ENCODE data around the gene RPRD1A.

The RPRD1A gene

DNA sequence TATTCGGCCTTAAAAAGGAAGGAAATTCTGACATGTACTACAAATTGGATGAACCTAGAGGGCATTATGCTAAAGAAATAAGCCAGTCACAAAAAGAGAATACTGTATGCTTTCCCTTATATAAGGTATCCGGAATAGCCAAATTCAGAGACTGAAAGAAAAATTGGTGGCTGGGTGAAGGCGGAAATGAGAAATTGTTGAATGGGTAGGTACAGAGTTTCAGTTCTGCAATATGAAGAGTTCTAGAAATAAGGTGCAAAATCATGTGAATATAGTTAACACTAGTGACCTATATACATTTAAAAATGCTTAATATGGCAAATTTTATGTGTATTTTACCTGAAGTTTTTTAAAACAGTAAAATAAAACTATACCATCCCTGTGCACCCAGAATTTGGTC lies 51.7 kb downstream of the RPRD1A start:
- no peak for TF ChIP-seq GATA2 (IDR thresholded peaks at IDR 0.05; ENCODE audit: low read depth, low read length)
- TF ChIP-seq GATA3 (IDR thresholded peaks at IDR 0.05; ENCODE audit: low read depth, low read length): no peak

DNA sequence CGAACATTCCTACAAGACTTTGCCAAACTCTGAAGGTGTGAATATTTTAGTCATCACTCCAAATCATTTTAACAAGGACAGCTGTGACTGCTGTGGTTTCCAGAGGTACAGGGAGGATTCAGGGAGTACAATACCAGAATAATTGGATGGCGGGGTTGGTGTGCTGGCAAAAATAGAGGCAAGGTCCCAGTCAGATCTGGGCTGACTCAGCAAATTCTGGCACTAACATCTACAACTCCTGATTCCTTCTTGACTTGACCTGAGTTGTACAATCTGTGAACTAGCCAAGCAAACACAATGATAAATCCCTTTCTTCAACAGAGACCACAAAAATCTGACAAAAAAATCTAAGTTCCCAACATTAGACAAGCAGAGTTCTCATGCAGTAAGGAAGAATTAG lies 54.5 kb downstream of the RPRD1A start:
- no peak for TF ChIP-seq GATA3 (IDR thresholded peaks at IDR 0.05; ENCODE audit: low read depth, low read length)
- no peak for TF ChIP-seq GATA2 (IDR thresholded peaks at IDR 0.05; ENCODE audit: low read depth, low read length)

DNA sequence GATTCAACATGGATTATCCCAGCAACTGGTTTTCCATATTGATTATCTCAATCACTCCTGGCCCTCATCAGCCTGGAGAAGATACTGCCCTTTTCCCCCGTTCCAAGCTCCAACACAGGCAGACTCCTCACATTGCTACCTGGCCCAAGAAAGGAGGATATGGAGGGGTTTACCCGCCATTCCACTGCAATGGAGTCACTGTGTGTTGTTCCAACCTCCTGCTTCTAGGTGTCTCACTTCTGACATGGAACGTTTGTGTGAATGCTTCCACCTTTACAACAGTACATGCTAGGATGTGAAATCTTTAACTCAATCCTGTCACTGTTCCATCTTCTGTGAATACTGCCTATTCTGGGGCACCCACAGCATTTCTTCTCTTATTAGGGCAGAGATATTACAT lies 58.1 kb downstream of the RPRD1A start:
- no peak for TF ChIP-seq GATA3 (IDR thresholded peaks at IDR 0.05; ENCODE audit: low read depth, low read length)
- TF ChIP-seq GATA2 (IDR thresholded peaks at IDR 0.05; ENCODE audit: low read depth, low read length): no peak

DNA sequence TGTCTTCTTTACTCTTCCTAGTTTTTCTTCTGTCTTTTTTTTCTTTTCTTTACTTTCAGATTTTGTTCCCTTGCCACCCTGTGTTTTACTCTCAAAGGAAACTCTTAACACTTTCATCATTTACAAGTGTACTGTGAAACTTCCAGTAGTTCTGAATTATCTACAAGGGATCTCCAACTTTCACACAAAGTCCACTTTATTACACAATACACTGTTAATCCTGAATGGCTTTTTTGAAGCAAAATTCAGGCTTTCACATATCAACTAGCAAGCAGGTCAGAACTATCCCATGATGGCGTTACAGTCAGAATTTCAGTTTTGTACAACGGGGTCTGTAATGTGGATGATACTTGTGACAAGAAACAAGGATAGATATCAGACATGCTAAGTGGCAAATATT lies 60.4 kb downstream of the RPRD1A start:
- TF ChIP-seq GATA3 (IDR thresholded peaks at IDR 0.05; ENCODE audit: low read depth, low read length) (no peak), GATA2 (IDR thresholded peaks at IDR 0.05; ENCODE audit: low read depth, low read length) (no peak)

DNA sequence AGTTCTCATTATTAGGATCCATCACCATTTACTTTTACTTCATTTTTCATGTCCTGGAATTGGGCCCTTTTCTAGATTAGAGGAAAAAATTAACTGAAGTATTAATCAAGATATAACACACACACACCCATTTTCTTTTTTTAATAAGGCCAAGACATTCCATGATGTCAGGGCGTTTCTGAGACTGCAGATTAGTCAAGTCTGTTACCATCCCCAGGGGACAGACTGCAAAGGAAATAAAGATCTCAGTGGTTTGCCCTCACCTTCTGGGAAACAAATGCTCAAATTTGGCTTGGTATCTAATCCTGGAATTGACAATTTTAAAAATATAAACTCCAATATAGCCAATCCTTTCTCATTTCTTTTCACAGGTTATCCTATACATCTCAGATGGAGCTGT lies 67.4 kb downstream of the RPRD1A start:
- no peak for TF ChIP-seq GATA2 (IDR thresholded peaks at IDR 0.05; ENCODE audit: low read depth, low read length)
- TF ChIP-seq GATA3 (IDR thresholded peaks at IDR 0.05; ENCODE audit: low read depth, low read length): no peak

DNA sequence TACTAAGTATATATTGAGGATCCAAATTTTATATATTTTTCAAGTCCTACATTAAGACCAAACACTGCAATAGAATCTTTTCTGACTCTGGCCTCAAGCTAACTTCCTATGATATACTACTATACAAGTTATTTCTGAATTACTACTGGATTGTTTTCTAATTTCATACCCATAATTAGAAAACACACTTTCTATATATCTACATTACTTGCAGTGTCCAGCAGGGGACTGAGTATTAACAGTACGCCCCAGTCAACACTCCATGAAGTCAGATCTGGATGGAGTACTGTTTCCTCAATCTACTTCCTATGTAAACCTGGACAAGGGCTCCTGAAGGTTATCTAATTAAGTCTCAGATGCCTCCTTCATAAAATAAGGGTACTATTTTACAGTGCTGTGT lies 68.4 kb downstream of the RPRD1A start:
- no peak for TF ChIP-seq GATA2 (IDR thresholded peaks at IDR 0.05; ENCODE audit: low read depth, low read length)
- TF ChIP-seq GATA3 (IDR thresholded peaks at IDR 0.05; ENCODE audit: low read depth, low read length): no peak

DNA sequence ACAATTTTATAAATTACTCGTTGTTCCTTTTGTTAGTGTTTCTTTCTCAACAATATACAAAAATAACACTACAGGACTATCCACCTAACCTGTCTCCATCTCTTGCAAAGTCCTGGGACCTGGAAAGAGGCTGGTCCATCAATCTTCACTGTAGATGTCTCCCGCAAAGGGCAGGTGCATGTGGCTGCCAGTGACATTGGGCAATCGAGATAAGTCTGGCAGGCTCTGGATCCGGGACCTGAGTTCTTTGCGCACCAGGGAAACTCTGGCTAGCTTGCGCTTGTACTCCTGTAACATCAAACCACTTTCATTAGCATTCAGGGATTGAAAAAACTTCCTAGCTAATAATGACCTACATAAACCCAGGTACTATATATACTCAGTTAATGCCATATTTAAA lies 74.3 kb downstream of the RPRD1A start:
- TF ChIP-seq GATA3 (IDR thresholded peaks at IDR 0.05; ENCODE audit: low read depth, low read length) (no peak), GATA2 (IDR thresholded peaks at IDR 0.05; ENCODE audit: low read depth, low read length) (no peak)

DNA sequence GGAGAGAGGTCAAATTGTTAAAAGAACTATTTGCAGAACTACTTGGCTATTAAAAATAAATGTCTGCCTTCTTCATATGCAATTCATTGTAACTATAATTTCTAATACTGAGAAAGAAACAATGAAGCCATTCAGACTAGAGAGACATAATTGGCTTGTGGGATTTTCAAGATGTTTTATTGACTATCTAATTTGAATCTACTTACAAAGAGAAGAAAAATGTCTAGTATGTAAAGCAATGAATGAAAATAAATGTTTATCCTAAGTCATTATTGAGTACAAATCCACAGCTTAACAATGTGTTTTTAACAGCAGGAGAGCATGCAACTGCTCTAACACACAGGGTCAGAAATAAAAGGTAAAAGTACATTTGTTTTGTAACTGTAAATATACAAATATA lies 75.7 kb downstream of the RPRD1A start:
- TF ChIP-seq GATA3 (IDR thresholded peaks at IDR 0.05; ENCODE audit: low read depth, low read length): no peak
- no peak for TF ChIP-seq GATA2 (IDR thresholded peaks at IDR 0.05; ENCODE audit: low read depth, low read length)

DNA sequence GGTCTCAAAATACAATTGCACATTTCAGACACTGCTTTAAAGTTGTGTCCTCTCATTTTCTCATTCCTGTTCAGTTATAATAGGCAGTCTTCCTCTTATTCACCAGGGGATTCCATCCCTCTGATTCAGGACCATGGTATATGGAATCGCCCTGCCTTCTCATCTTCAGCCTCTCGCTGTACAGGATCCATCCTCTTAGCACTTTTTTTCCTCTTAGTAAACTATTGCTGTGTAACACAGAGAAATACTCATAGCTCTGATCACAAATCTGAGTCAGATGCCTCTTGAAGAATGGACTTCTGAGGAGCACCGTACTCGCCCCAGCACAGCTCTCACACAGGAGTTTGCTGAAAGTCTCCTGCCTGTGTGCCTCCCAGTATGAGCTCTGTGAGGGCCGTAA lies 83.5 kb downstream of the RPRD1A start:
- TF ChIP-seq GATA2 (IDR thresholded peaks at IDR 0.05; ENCODE audit: low read depth, low read length) (no peak), GATA3 (IDR thresholded peaks at IDR 0.05; ENCODE audit: low read depth, low read length) (no peak)

DNA sequence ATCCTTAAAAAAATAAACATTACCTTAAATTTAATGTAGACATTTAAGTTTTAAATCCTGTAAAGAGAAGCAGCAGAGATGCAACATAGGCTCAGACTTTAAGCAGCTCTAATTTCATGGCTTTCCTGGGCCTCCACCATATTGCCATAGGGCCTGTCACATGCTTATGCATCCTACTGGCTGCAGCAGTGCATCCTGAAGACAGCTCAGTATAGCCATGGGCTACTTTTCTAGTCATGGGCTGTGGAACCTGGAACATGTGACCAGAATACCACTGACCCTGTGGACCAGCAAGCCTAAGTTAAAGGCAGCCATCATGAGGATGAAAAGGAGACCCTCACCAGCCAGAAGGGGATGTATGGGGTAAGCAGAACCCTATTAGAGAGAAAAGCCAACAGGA lies 84.2 kb downstream of the RPRD1A start:
- TF ChIP-seq GATA3 (IDR thresholded peaks at IDR 0.05; ENCODE audit: low read depth, low read length) (no peak), GATA2 (IDR thresholded peaks at IDR 0.05; ENCODE audit: low read depth, low read length) (no peak)

DNA sequence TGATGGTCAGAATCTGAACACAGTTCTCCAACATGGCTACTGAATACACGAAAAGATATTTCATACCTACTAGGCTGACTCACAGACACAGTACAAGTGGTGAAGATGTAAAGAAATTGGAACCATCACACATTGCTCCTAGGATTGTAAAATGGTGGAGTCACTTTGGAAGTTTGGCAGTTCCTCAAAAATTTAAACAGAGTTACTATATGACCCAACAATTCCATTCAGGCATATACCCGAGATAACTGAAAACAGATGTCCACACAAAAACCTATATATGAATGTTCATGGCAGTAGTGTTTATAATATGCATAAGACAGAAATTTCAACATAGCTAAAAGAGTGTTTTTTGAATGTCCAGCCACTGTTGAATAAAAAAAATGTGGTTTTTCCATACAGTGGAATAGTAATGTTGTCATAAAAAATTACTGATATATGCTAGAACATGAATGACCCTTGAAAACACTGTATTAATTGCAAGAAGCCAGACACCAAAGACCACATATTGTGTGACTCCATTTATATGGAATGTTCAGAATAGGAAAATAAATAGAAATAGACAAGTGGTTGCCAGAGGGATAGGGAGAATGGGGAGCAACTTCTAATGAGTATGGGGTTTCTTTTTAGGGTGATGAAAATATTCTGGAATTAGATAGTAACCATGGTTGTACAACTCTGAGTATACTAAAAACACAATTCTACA lies 84.8 kb downstream of the RPRD1A start:
- no peak for TF ChIP-seq GATA3 (IDR thresholded peaks at IDR 0.05; ENCODE audit: low read depth, low read length)
- no peak for TF ChIP-seq GATA2 (IDR thresholded peaks at IDR 0.05; ENCODE audit: low read depth, low read length)

DNA sequence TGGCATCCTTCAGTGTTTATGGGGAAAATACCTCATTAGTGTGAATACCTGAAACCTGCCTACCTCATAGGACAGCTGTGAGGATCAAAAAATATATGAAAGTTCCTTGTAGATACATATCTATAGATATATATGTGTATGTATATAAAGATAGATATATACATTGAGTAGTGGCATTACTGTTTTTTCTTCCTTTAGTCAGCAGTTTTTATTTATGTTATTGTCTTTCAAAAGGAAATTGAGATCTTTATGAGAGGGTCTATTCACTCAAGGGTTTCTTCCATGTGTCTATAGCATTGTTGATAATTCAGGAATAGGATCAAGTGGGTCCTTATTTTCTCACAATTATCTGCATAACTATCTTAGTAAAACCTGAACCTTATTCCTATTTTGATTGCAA lies 88.2 kb downstream of the RPRD1A start:
- no peak for TF ChIP-seq GATA3 (IDR thresholded peaks at IDR 0.05; ENCODE audit: low read depth, low read length)
- no peak for TF ChIP-seq GATA2 (IDR thresholded peaks at IDR 0.05; ENCODE audit: low read depth, low read length)

DNA sequence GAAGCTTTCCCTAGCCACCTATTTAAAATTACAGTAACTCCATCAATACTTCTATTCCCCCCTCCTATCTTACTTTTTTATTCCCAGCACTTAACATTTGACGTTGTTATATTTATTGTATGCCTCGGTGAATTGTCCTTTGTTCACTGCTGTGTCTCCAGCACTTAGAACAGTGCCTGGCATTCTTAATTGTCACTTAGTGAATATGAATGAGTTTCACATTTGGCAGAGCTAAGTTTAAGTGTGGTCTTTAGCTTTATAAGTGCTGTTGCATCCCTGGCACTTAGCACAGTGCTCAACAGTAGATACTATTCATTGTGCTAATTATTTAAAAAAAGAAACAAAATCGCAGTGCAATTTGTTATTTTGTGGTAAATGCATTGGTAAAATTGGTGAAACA lies 93.2 kb downstream of the RPRD1A start:
- TF ChIP-seq GATA3 (IDR thresholded peaks at IDR 0.05; ENCODE audit: low read depth, low read length) (no peak), GATA2 (IDR thresholded peaks at IDR 0.05; ENCODE audit: low read depth, low read length) (no peak)

DNA sequence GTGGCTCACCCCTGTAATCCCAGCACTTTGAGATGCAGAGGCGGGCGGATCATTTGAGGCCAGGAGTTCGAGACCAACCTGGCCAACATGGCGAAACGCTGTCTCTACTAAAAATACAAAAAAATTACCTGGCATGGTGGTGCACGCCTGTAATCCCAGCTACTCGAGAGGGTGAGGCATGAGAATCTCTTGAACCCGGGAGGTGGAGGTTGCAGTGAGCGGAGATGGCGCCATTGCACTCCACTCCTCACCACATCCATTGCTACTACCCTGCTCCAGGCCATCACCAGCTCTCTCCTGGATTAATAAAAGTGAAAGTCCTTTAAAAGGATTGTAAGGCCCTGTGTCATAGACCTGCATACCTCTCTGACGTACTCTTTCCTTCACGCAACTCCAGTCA lies 93.7 kb downstream of the RPRD1A start:
- TF ChIP-seq GATA3 (IDR thresholded peaks at IDR 0.05; ENCODE audit: low read depth, low read length) (no peak), GATA2 (IDR thresholded peaks at IDR 0.05; ENCODE audit: low read depth, low read length) (no peak)

DNA sequence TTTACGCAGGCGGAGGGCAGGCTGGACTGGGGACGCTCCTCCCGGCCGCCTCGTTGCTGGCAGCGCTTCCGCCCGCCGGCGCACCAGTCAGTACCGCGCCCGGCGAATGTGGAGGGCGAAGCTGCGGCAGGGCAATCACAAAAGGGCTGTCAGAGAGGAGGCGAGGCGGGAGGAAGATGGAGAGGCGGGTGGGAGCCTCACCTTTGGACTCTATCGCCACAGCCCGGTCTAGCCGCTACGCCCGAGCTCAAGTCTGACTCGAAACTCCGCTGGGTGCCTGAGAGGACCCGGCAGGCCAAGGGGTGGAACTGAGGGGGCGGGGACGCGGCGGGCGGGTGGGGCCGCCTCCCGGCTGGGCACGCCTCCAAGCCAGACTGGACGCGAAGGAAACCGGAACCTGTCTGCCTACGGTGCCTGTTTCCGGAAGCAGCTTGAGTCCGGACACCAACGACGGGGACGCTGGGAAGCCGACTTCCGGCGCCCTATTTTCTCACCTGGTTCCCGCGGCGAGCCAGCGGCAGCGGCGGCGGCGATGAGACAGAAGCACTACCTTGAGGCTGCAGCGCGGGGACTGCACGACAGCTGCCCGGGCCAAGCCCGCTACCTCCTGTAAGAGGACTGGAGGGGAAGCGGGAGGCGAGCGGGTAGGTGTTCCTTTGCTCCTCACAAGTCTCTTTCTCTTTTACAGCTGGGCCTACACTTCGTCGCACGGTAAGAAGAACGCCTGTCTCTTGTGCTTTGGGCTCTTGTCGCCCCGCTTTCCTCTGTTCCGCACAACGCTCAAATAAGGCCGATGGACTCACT lies 95.0 kb downstream of the RPRD1A start, which contains the start of gene RMP24:
Gene RMP24, plus strand, starts transcription at position 483 of the 804 bp plus-strand sequence.
- no peak for TF ChIP-seq GATA2 (IDR thresholded peaks at IDR 0.05; ENCODE audit: low read depth, low read length)
- no peak for TF ChIP-seq GATA3 (IDR thresholded peaks at IDR 0.05; ENCODE audit: low read depth, low read length)

Data from SH-SY5Y (cell line).